Measurements from ENCODE around the gene ACTR6. TPM values are rescaled to one million over a fixed set of nuclear protein-coding genes. Genes with fewer than 3 reads are reported as not detected.

The ACTR6 gene
- total RNA-seq, 2 experiments from 2014 or later: 21.3 to 21.8 TPM

- intact Hi-C loops (cut with DNase I, micrococcal nuclease): loop anchor here (2.0 to 10.0 kb wide), 6 partner anchors 66 to 1796 kb away; partner anchors contain the start of genes ACTR6 (in 1 of the 2), APAF1 (in 1 of the 2), BLTP3B (in 1 of the 2) and IKBIP (in 1 of the 2)
Observed at GRCh38 chr12:100266585-100266834, 65.9 kb downstream of the ACTR6 start.

GRCh38 chr12:100266835-100267602 is 66.4 kb downstream of the ACTR6 start, which contains the start of the genes DEPDC4 and SCYL2:
DEPDC4 (minus strand) TSS chr12:100267079; CDS start chr12:100267076, 3 bp downstream.
SCYL2 (plus strand) TSS chr12:100267177; CDS start chr12:100282971, 15,794 bp downstream.
- Mint-ChIP-seq H3K36me3 (ENCODE audit: low read depth) (peaks cover 13% of the 10 kb centered on the region), H3K4me1 (ENCODE audit: low read depth) (peaks cover 42% of the 10 kb centered on the region), H3K27ac (peak within 1 kb of the TSS; percentile 96), H3K27me3 (no peaks in the 10 kb centered on the region), H3K4me3 (peak within 1 kb of the TSS; percentile 98), H3K9me3 (no peaks in the 10 kb centered on the region)
- H3K4me1 ChIP-seq (ENCODE audit: insufficient read depth, low read length): peaks cover 12% of the 10 kb centered on the region
- H3K27me3 ChIP-seq (ENCODE audit: control insufficient read depth in 1 of 2, insufficient read depth in 2 of 2, low read length in 2 of 2): no peaks in the 10 kb centered on the region
- CTCF ChIA-PET: interaction anchor here (0.6 to 1.3 kb wide), 4 partner anchors 32 to 112 kb away, joined by 3 to 5 read pairs (median 3); partner anchors contain the start of gene ACTR6
- H3K27ac ChIP-seq (ENCODE audit: low read depth in 1 of 2, low read length in 2 of 2): peak within 1 kb of the TSS; percentile 72 to 86
- ATAC-seq (ENCODE audit: poor library complexity) (peak; percentile 90), DNase-seq (peak; percentile 88 to 97 (median 93))
- no peaks in the 10 kb centered on the region for H3K36me3 ChIP-seq (ENCODE audit: insufficient read depth, low read length)
- no peak for TF ChIP-seq CTCF (IDR thresholded peaks at IDR 0.05)
- peak within 1 kb of the TSS; percentile 85 for H3K4me3 ChIP-seq (ENCODE audit: low read length)
- POLR2A ChIA-PET: interaction anchor here (0.9 to 3.4 kb wide), 15 partner anchors 8 to 1141 kb away, joined by 3 to 72 read pairs (median 4); partner anchors contain the start of genes ACTR6, ARL1 and UTP20
- intact Hi-C loops (cut with DNase I, micrococcal nuclease): loop anchor here (1.0 to 10.0 kb wide), 7 partner anchors 66 to 1795 kb away; partner anchors contain the start of genes ACTR6 (in 2 of the 2), APAF1 (in 1 of the 2), BLTP3B (in 1 of the 2) and IKBIP (in 1 of the 2)
- no peaks in the 10 kb centered on the region for H3K9me3 ChIP-seq (ENCODE audit: control insufficient read depth in 1 of 2, insufficient read depth in 1 of 2, low read length in 2 of 2)

More at GRCh38 chr12:100266585-100266834, 65.9 kb downstream of the ACTR6 start:
- H3K4me3 ChIP-seq (ENCODE audit: low read length): peak overlapping the region; percentile 85
- H3K27ac Mint-ChIP-seq: peak overlapping the region; percentile 96
- peaks cover 12% of the 10 kb centered on the region for H3K4me1 ChIP-seq (ENCODE audit: insufficient read depth, low read length)
- no peaks in the 10 kb centered on the region for H3K9me3 Mint-ChIP-seq
- H3K27me3 ChIP-seq (ENCODE audit: control insufficient read depth in 1 of 2, insufficient read depth in 2 of 2, low read length in 2 of 2): no peaks in the 10 kb centered on the region
- peaks cover 37% of the 10 kb centered on the region for H3K4me1 Mint-ChIP-seq (ENCODE audit: low read depth)
- H3K36me3 ChIP-seq (ENCODE audit: insufficient read depth, low read length): no peaks in the 10 kb centered on the region
- peaks cover 13% of the 10 kb centered on the region for H3K36me3 Mint-ChIP-seq (ENCODE audit: low read depth)
- H3K4me3 Mint-ChIP-seq: peak overlapping the region; percentile 98
- ATAC-seq (ENCODE audit: poor library complexity): peak; percentile 74
- CTCF ChIA-PET: interaction anchor here (0.6 to 1.3 kb wide), 4 partner anchors 32 to 112 kb away, joined by 3 to 5 read pairs (median 3); partner anchors contain the start of gene ACTR6
- no peaks in the 10 kb centered on the region for H3K27me3 Mint-ChIP-seq
- TF ChIP-seq CTCF (IDR thresholded peaks at IDR 0.05): no peak
- POLR2A ChIA-PET: interaction anchor here (0.9 to 3.4 kb wide), 12 partner anchors 9 to 1141 kb away, joined by 3 to 72 read pairs (median 4); partner anchors contain the start of genes ACTR6, ARL1 and UTP20
- peak overlapping the region; percentile 38 to 72 for H3K27ac ChIP-seq (ENCODE audit: low read depth in 1 of 2, low read length in 2 of 2)
- H3K9me3 ChIP-seq (ENCODE audit: control insufficient read depth in 1 of 2, insufficient read depth in 1 of 2, low read length in 2 of 2): no peaks in the 10 kb centered on the region
- DNase-seq: peak in 10 of 14 experiments; percentile 88 to 96 (median 92)

GRCh38 chr12:100267603-100268281 is 67.1 kb downstream of the ACTR6 start:
- no peaks in the 10 kb centered on the region for H3K27me3 ChIP-seq (ENCODE audit: control insufficient read depth in 1 of 2, insufficient read depth in 2 of 2, low read length in 2 of 2)
- peaks cover 49% of the 10 kb centered on the region for H3K4me1 Mint-ChIP-seq (ENCODE audit: low read depth)
- peak overlapping the region; percentile 72 to 86 for H3K27ac ChIP-seq (ENCODE audit: low read depth in 1 of 2, low read length in 2 of 2)
- no peaks in the 10 kb centered on the region for H3K9me3 ChIP-seq (ENCODE audit: control insufficient read depth in 1 of 2, insufficient read depth in 1 of 2, low read length in 2 of 2)
- peak in 9 of 14 experiments; percentile 5 to 54 (median 16) for DNase-seq
- H3K9me3 Mint-ChIP-seq: no peaks in the 10 kb centered on the region
- no peaks in the 10 kb centered on the region for H3K36me3 ChIP-seq (ENCODE audit: insufficient read depth, low read length)
- H3K4me1 ChIP-seq (ENCODE audit: insufficient read depth, low read length): peaks cover 12% of the 10 kb centered on the region
- ChIA-PET POLR2A (interaction anchor here (0.6 to 3.4 kb wide), 12 partner anchors 9 to 1140 kb away, joined by 3 to 72 read pairs (median 4); partner anchors contain the start of genes ACTR6, ARL1 and UTP20), CTCF (interaction anchor here (1.2 to 1.3 kb wide), 2 partner anchors 33 to 67 kb away, joined by 3 to 5 read pairs; partner anchors contain the start of gene ACTR6)
- ATAC-seq (ENCODE audit: poor library complexity): peak; percentile 18
- peak overlapping the region; percentile 96 for H3K27ac Mint-ChIP-seq
- peak overlapping the region; percentile 98 for H3K4me3 Mint-ChIP-seq
- no peak for TF ChIP-seq CTCF (IDR thresholded peaks at IDR 0.05)
- H3K36me3 Mint-ChIP-seq (ENCODE audit: low read depth): peaks cover 13% of the 10 kb centered on the region
- no peaks in the 10 kb centered on the region for H3K27me3 Mint-ChIP-seq
- peak overlapping the region; percentile 85 for H3K4me3 ChIP-seq (ENCODE audit: low read length)
- intact Hi-C loops (cut with DNase I, micrococcal nuclease): loop anchor here (1.0 to 10.0 kb wide), 7 partner anchors 67 to 1795 kb away; partner anchors contain the start of genes ACTR6 (in 2 of the 2), APAF1 (in 1 of the 2), BLTP3B (in 1 of the 2) and IKBIP (in 1 of the 2)
